Parathyroid adenoma (tissue), 2 donors: ENCODE measurements around the gene PNCK.
"Not testable (repeated sequence)": the region's sequence is repeated elsewhere in the genome, so short reads cannot be mapped to it uniquely, and the experiment has no call there.

Experiments
- H2AFZ ChIP-seq: fragments of 300-600 bp; sonication (generic); one replicate; pipeline ENCODE4 v1.7.0; 2017; ENCODE audit warnings: antibody characterized with exemption, mild to moderate bottlenecking
- H3K27ac ChIP-seq: fragments of 300-600 bp; sonication (generic); one replicate; pipeline ENCODE4 v1.7.0; 2017
- H3K27me3 ChIP-seq: fragments of 300-600 bp; sonication (generic); one replicate; pipeline ENCODE4 v1.7.0; 2017; ENCODE audit warnings: low read length; ENCODE audit not compliant: control insufficient read depth, insufficient read depth
- H3K36me3 ChIP-seq: fragments of 300-600 bp; sonication (generic); one replicate; pipeline ENCODE4 v1.7.0; 2017; ENCODE audit warnings: low read length; ENCODE audit not compliant: control insufficient read depth, insufficient read depth
- H3K4me1 ChIP-seq: fragments of 300-600 bp; sonication (generic); one replicate; pipeline ENCODE4 v1.7.0; 2017; ENCODE audit warnings: control low read depth
- H3K4me2 ChIP-seq: fragments of 300-600 bp; sonication (generic); one replicate; pipeline ENCODE4 v1.7.0; 2017; ENCODE audit warnings: low read length
- H3K4me3 ChIP-seq: fragments of 300-600 bp; sonication (generic); one replicate; pipeline ENCODE4 v1.7.0; 2017; ENCODE audit warnings: low read depth, low read length
- H3K79me2 ChIP-seq: fragments of 300-600 bp; sonication (generic); one replicate; pipeline ENCODE4 v1.7.0; 2017; ENCODE audit warnings: control low read depth
- H3K9ac ChIP-seq: fragments of 300-600 bp; sonication (generic); one replicate; pipeline ENCODE4 v1.7.0; 2017; ENCODE audit warnings: mild to moderate bottlenecking
- H3K9me3 ChIP-seq: fragments of 300-600 bp; sonication (generic); one replicate; pipeline ENCODE4 v1.7.0; 2017; ENCODE audit warnings: low read length; ENCODE audit not compliant: control insufficient read depth
- TF ChIP-seq, protein P1 (sequence below): fragments of 300-600 bp; sonication (generic); IDR thresholded peaks from one replicate; pipeline ENCODE4 v1.7.0; 2017; ENCODE audit warnings: antibody characterized with exemption, mild to moderate bottlenecking
- donor health status: primary hyperparathyroidism.

PNCK gene

DNA sequence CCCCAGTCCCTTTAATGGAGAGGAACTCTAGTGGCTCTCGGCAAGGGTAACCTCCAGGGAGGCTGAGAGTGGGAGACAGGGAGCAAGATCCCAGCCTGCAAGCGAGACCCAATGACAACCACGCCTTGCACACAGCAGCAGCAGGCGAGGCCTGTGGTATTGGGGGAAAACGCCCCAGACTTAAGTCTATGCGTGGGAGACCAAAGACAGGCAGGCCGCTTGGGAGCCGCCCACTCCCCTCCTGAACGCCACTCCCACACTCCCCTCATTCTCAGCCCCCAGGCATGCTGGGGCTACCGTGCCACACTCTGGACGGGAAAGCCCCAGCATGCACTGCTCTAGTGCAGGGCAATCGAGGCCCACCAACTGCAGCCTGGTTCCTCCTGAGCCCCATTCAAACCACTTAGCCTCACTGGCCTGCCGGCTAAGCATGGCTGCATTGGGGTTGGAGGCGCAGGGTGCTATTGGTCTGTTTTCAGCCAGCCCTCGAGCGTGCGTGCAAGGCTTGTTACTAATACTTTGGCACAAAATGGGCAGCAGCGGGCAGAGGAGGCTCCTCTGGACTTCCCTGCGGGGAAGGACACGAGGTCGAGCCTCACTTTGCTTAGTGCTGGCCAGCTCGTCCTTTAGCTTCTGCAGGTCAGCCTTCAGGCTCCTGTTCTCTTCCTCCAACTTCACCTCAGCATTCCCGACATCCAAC, 28.9 kb upstream of the PNCK start:
- Histone ChIP-seq H3K4me3 (no peak overlapping the region), H3K9ac (no peak overlapping the region), H3K4me1 (no peaks in the 10 kb centered on the region), H2AFZ (no peak overlapping the region), H3K36me3 (no peaks in the 10 kb centered on the region), H3K27me3 (no peaks in the 10 kb centered on the region), H3K79me2 (no peaks in the 10 kb centered on the region), H3K9me3 (no peaks in the 10 kb centered on the region), H3K4me2 (no peak overlapping the region), H3K27ac (no peak overlapping the region)
- TF ChIP-seq, protein P1, sequence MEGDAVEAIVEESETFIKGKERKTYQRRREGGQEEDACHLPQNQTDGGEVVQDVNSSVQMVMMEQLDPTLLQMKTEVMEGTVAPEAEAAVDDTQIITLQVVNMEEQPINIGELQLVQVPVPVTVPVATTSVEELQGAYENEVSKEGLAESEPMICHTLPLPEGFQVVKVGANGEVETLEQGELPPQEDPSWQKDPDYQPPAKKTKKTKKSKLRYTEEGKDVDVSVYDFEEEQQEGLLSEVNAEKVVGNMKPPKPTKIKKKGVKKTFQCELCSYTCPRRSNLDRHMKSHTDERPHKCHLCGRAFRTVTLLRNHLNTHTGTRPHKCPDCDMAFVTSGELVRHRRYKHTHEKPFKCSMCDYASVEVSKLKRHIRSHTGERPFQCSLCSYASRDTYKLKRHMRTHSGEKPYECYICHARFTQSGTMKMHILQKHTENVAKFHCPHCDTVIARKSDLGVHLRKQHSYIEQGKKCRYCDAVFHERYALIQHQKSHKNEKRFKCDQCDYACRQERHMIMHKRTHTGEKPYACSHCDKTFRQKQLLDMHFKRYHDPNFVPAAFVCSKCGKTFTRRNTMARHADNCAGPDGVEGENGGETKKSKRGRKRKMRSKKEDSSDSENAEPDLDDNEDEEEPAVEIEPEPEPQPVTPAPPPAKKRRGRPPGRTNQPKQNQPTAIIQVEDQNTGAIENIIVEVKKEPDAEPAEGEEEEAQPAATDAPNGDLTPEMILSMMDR, result no peak

DNA sequence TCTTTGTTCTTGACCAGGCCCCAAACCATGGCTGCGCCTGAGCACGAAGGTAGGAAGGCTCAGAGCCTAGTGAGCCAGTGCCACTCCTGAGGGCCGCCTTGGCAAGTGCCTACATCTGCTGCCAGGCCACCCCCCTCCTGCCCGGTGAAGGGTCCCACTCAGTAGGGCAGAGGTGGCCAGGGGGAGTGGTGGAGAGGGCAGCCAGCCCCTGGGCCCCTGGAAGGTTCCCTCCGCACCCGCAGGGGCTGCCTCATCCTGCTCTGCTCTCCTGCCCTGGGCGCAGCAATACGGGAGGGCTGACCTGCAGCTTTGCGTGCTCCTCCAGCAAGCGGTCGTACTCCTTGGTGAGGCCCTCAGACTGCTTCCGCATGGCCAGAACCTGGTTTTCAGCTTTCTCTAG, 28.1 kb upstream of the PNCK start:
- H3K79me2 ChIP-seq, result no peaks in the 10 kb centered on the region
- H3K27ac ChIP-seq, result no peak overlapping the region
- H3K4me3 ChIP-seq, result no peak overlapping the region
- H3K36me3 ChIP-seq, result no peaks in the 10 kb centered on the region
- H3K27me3 ChIP-seq, result no peaks in the 10 kb centered on the region
- H2AFZ ChIP-seq, result no peak overlapping the region
- TF ChIP-seq, protein P1, result no peak
- no peak overlapping the region for H3K9ac ChIP-seq
- no peaks in the 10 kb centered on the region for H3K4me1 ChIP-seq
- no peak overlapping the region for H3K4me2 ChIP-seq
- H3K9me3 ChIP-seq, result no peaks in the 10 kb centered on the region

DNA sequence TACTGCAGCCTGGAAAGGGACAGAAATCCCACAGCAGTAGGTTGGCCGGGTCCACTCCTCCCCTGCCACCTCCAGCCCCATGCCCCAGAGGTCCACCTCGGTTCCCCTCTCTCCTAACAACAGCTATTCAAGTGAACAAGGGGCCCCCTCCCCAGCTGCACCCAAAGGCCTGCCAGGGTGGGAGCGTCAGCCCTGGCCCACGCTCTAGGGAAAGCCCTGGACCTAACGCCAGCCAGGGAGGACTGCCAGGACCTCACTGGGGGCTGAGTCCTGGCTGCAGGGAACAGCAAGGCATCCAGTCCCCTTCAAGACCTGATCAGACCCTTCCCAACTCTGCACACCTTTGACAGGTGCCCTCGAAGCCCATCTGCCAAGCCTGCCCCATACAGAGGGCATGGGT, 27.4 kb upstream of the PNCK start:
- Histone ChIP-seq H3K27ac (no peak overlapping the region), H3K4me1 (no peaks in the 10 kb centered on the region), H3K4me3 (no peak overlapping the region), H3K9me3 (no peaks in the 10 kb centered on the region), H3K36me3 (no peaks in the 10 kb centered on the region), H3K9ac (no peak overlapping the region), H3K27me3 (no peaks in the 10 kb centered on the region), H2AFZ (no peak overlapping the region), H3K79me2 (no peaks in the 10 kb centered on the region), H3K4me2 (no peak overlapping the region)
- TF ChIP-seq, protein P1, result no peak

DNA sequence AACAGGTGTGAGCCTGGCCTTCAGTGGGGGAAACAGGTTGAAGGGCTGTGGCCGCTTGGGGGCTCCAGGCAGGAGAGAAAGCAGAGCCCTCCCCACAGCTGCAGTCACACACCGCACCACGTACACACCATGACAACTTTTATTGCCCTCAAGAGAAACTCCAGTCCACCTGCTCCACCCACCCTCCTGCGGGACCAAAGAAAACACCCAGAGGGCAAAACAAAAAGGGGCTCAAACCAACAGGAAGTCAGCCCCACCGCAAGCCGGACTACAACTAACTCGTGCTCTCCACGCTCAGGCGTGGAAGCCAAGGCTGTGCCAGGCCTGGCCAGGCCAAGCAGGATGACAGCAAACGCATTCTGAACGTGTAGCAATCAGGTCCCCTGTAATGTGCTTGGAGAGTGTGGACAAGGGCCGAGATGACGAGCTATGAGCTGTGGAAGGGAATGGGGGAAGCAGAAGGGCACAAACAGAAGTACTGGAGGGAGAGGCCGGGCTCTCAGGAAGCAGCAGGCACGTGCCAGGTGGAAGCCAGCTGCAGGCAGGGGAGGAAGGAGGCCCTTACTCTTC, 26.8 kb upstream of the PNCK start:
- Histone ChIP-seq H3K4me2 (no peak overlapping the region), H3K36me3 (no peaks in the 10 kb centered on the region), H3K4me1 (no peaks in the 10 kb centered on the region), H3K27ac (no peak overlapping the region), H3K9me3 (no peaks in the 10 kb centered on the region), H3K27me3 (no peaks in the 10 kb centered on the region), H3K9ac (no peak overlapping the region), H2AFZ (no peak overlapping the region), H3K4me3 (no peak overlapping the region), H3K79me2 (no peaks in the 10 kb centered on the region)
- TF ChIP-seq, protein P1, result no peak

DNA sequence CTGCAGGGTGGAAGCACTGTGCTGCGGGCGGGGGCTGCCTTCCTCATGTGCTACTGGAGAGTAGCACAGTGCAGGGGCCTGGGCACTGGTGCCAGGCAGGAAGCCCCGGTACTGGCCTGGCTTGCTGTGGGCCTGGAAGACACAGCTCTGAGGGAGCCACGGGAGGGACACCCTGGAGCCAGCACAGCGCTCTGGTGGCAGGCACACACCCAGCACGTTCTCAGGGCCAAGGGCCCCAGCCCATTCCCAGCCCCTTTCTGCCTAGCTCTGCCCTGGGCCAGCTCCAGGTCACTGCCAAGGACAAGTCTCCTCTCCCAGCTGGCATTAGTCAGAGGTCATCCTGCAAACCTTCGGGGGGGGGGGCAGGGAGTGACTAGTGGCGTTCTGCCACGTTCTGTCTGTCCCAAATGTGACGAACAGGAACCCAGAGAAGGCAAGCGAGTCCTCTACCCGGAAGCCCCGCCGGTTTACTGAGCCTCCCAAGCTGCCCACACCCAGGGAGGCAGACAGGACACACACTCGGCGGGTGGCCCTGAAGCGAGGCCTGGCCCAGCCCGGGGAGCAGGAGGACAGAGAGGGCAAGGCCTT, 26.3 kb upstream of the PNCK start:
- not testable (repeated sequence) for H3K36me3 ChIP-seq, H3K79me2 ChIP-seq, H3K27me3 ChIP-seq, H3K27ac ChIP-seq, H3K9me3 ChIP-seq, H3K9ac ChIP-seq, H3K4me3 ChIP-seq, H3K4me2 ChIP-seq, H3K4me1 ChIP-seq, H2AFZ ChIP-seq

DNA sequence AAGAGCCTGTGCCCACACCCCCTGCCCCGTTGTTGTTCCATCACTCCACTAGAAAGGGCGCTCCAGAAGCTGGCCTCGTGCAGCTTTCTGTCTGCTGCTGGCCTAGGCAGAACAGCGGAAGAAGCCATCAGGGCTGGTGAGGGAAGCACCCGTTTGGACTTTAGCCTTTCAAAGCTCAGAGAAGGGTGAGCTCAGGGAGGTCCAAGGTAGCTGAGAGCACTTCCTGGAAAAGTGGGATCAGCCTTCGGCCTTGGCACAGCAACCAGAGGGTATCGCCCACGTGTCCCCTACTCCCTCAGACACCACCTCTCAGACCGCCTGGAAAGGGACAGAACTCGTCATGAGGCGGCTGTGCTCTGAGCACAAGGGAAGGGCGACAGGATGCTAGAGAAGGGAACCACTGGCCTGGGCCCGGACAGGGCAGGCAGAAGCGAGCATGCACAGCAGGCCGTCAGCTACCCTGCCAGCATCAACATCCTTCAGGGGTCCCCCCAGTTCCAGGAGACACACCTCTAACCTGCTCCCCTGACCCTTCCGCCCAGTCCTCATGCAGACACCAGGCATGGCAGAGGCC, 25.7 kb upstream of the PNCK start:
- not testable (repeated sequence) for H3K9me3 ChIP-seq, H3K79me2 ChIP-seq, H3K4me3 ChIP-seq, H3K4me1 ChIP-seq, H3K27ac ChIP-seq, H3K36me3 ChIP-seq, H3K4me2 ChIP-seq, H2AFZ ChIP-seq, H3K27me3 ChIP-seq, H3K9ac ChIP-seq
